ENCODE results near the gene EFCAB9.

GRCh38 chr5:172144931-172145869 is 48.8 kb upstream of the EFCAB9 start:
- TF ChIP-seq CTCF (IDR thresholded peaks at IDR 0.05; ENCODE audit: low read depth, low read length) (no peak), EZH2phosphoT487 (IDR thresholded peaks at IDR 0.05; ENCODE audit: low read depth) (no peak)

All from OCI-LY3 (cell line).